Left lung (tissue), 10 donors: ENCODE measurements around the gene NISCH. TPM values are rescaled to one million over a fixed set of nuclear protein-coding genes. Genes with fewer than 3 reads are reported as not detected.

Experiments used
- ATAC-seq: fragments of 200-7000 bp; cut with Tn5 transposase; one replicate; pipeline ENCODE4 v1.9.1; 2020; ENCODE audit warnings: moderate library complexity
- DNase-seq, 4 donors: peaks; one replicate each; pipeline ENCODE4 v3.0.0-alpha.2; 2013 to 2020
- H3K27ac ChIP-seq, 2 donors: fragments of 200-600 bp; sonication (generic) in 1 of 2; one replicate each; pipeline versions ENCODE4 v1.5.0 to v1.8.0; 2020 to 2021
- H3K27me3 ChIP-seq, 2 donors: fragments of 200-600 bp; sonication (generic) in 1 of 2; one replicate each; pipeline versions ENCODE4 v1.5.0 to v1.8.0; 2020 to 2021
- H3K36me3 ChIP-seq, 2 donors: fragments of 200-600 bp; sonication (generic) in 1 of 2; one replicate each; pipeline versions ENCODE4 v1.5.0 to v1.8.0; 2020 to 2021
- H3K4me1 ChIP-seq, 2 donors: fragments of 200-600 bp; one replicate each; pipeline ENCODE4 v1.8.0; 2021
- H3K4me3 ChIP-seq, 2 donors: fragments of 200-600 bp; sonication (generic) in 1 of 2; one replicate each; pipeline versions ENCODE4 v1.5.0 to v1.8.0; 2020 to 2021; ENCODE audit warnings: mild to moderate bottlenecking in 1 of 2
- H3K9me3 ChIP-seq, 2 donors: fragments of 200-600 bp; sonication (generic) in 1 of 2; one replicate each; pipeline versions ENCODE4 v1.5.0 to v1.8.0; 2020 to 2021
- CTCF ChIP-seq, 2 donors: fragments of 200-600 bp; sonication (generic) in 1 of 2; IDR thresholded peaks; one replicate each; pipeline versions ENCODE4 v1.5.0 to v1.8.0; 2021; ENCODE audit warnings: antibody characterized with exemption in 2 of 2
- intact Hi-C, 2 donors: fragments of 100-400 bp; cut with DNase I; formaldehyde crosslinking; loops; one replicate each; pipeline versions ENCODE4 v1.11.2 to v1.14.2; 2022
- polyA plus RNA-seq, 6 donors: library from polyadenylated mRNA; unstranded; fragments of 120-200 nt; gene quantifications; one replicate each; pipeline ENCODE4 v1.2.1, GENCODE V29; 2013; ENCODE audit not compliant: insufficient read length in 6 of 6
- total RNA-seq, 2 donors: library from RNA; stranded (reverse); fragmentation: NEBNext Ultra II Directional; extraction: Animal tissue kit (Norgen Biotek cat#: 25700); gene quantifications; one replicate each; pipeline ENCODE4 v1.2.1, GENCODE V29; 2021
- donor health status: DM: no; HTN: yes; CAD: no.
- donor health status: DM: no; HTN: no; CAD: no.

The NISCH gene
- total and polyA plus RNA-seq, 8 donors: 72.6 to 178 (median 140) TPM

- ATAC-seq: no peak
- peaks cover 18 to 99% of the 10 kb centered on the region in 2 donors for H3K4me1 ChIP-seq
- intact Hi-C loops: no loop called here
Measured at GRCh38 chr3:52494445-52494844, 39.0 kb downstream of the NISCH start.

DNA sequence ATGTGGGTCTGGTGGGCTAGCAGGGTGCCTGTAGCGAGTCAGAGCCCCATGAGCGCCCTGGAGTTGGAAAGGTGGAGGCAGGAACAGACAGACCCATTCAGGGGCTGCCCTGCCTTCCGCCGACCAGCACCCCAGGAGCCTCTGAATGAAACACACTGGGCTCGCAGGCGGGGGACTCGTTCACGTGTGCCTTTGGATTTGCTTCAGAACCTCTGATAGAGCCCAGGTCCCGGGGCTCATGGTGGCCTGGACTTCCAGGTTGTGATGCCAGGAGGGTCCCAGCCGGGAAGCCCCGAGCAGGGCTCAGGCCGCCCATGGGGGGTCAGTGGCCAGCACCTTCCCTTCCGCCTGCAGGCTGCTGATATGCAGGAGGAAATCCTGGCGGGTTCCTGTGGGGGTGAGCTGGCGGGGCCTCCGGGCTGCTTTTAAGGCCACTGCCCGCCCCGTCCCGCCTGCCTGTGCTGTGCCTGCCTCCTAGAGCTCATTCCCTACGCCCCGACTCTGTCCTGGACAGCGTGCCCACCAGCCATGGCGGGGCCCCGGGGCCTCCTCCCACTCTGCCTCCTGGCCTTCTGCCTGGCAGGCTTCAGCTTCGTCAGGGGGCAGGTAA lies 39.6 kb downstream of the NISCH start, which contains the start of gene STAB1:
TSS of gene STAB1 (plus strand) at position 453 of the 610 bp plus-strand sequence. CDS start at position 529, 76 bp downstream.
- DNase-seq: peak in 1 of 4 donors; percentile 40
- H3K4me1 ChIP-seq: peaks cover 18 to 95% of the 10 kb centered on the region in 2 donors
- no peak for TF ChIP-seq CTCF (IDR thresholded peaks at IDR 0.05)

More at GRCh38 chr3:52494445-52494844, 39.0 kb downstream of the NISCH start:
- Histone ChIP-seq H3K27me3 (peaks cover 0 to 22% of the 10 kb centered on the region in 2 donors), H3K9me3 (no peaks in the 10 kb centered on the region), H3K4me3 (peak overlapping the region in 1 of 2 donors; percentile 51), H3K36me3 (peaks cover 0 to 38% of the 10 kb centered on the region in 2 donors), H3K27ac (peak overlapping the region; percentile 39 to 86)
- TF ChIP-seq CTCF (IDR thresholded peaks at IDR 0.05): no peak
- no peak for DNase-seq

DNA sequence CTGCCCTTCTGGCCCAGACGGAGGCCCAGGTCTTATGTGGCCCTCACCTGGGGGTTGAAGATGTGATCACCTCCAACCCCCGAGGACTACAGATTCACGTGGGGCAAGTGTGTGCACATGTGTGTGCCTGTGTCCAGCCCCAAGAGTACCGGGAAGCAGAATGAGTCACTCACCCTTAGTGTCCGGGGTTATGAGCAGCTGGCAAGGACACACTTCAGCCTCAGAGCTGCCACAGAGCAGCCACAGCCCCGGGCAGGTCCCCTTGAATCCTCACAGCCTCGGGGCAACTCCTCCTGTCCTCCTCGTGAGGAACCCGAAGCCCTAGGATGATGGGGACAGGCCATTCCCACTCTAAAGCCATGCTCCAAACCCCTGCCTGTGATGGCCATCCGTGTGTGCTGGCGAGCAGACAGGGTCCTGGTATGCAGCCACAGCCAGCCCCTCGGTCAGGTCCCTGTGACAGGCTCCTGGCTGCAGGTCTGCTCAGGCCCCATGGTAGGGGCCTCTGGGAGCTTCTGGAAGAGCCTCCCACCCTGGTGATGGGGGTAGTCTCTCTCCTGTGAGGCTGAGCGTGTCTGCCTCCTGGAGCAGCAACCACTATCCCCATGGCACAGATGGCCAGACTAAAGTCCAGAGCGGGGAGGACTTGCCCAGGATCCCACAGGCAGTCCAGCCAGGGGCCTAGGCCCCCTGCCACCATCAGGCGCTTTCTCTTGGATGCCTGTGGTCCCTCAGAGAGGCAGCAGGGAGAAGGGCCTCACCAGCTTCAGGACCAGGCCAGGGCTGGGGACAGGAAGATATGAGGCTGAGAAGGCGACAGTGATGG lies 40.6 kb downstream of the NISCH start:
- intact Hi-C loops: no loop called here
- DNase-seq (no peak), ATAC-seq (peak; percentile 64)
- Histone ChIP-seq H3K4me3 (peak overlapping the region; percentile 6 to 51), H3K27ac (peak overlapping the region; percentile 39 to 86), H3K36me3 (peaks cover 0 to 23% of the 10 kb centered on the region in 2 donors), H3K27me3 (peaks cover 0 to 22% of the 10 kb centered on the region in 2 donors), H3K9me3 (no peaks in the 10 kb centered on the region), H3K4me1 (peaks cover 14 to 91% of the 10 kb centered on the region in 2 donors)
- TF ChIP-seq CTCF (IDR thresholded peaks at IDR 0.05): no peak

More for the DNA sequence above, 39.6 kb downstream of the NISCH start, which contains the start of gene STAB1:
- no peaks in the 10 kb centered on the region for H3K9me3 ChIP-seq
- peak within 1 kb of the TSS; percentile 6 to 51 for H3K4me3 ChIP-seq
- intact Hi-C loops: no loop called here
- ATAC-seq: peak; percentile 36
- peaks cover 0 to 22% of the 10 kb centered on the region in 2 donors for H3K27me3 ChIP-seq
- peak within 1 kb of the TSS; percentile 39 to 86 for H3K27ac ChIP-seq
- peaks cover 0 to 33% of the 10 kb centered on the region in 2 donors for H3K36me3 ChIP-seq

- H3K9me3 ChIP-seq: no peaks in the 10 kb centered on the region
- TF ChIP-seq CTCF (IDR thresholded peaks at IDR 0.05): no peak
- peak overlapping the region in 1 of 2 donors; percentile 12 for H3K4me3 ChIP-seq
- ATAC-seq (peak; percentile 59), DNase-seq (peak in 1 of 4 donors; percentile 85)
- H3K27me3 ChIP-seq: peaks cover 0 to 22% of the 10 kb centered on the region in 2 donors
- H3K27ac ChIP-seq: peak overlapping the region; percentile 8 to 84
- peaks cover 9 to 67% of the 10 kb centered on the region in 2 donors for H3K4me1 ChIP-seq
- intact Hi-C loops: no loop called here
- H3K36me3 ChIP-seq: peaks cover 0 to 16% of the 10 kb centered on the region in 2 donors
Measured at GRCh38 chr3:52498137-52499054, 43.0 kb downstream of the NISCH start.
